Activated CD8-positive, alpha-beta memory T cell treated with anti-CD3 and anti-CD28 coated beads for 36 hours (primary cell): ENCODE measurements around the gene ST6GALNAC4. TPM values are rescaled to one million over a fixed set of nuclear protein-coding genes. Genes with fewer than 3 reads are reported as not detected.

Experiments
- CTCF ChIA-PET: fragments of 350-600 bp; sonication (Branson Sonifier 250); formaldehyde crosslinking; loops from one replicate; lab custom pipeline; 2021; ENCODE audit warnings: antibody characterized with exemption; lab: Charles Lee
- POLR2A ChIA-PET: fragments of 350-600 bp; sonication (Branson Sonifier 250); formaldehyde crosslinking; loops from one replicate; lab custom pipeline; 2021; ENCODE audit warnings: antibody characterized with exemption; lab: Charles Lee
- total RNA-seq, 2 experiments: library from RNA; stranded (reverse); gene quantifications; one replicate each; pipeline ENCODE4 v1.2.3, GENCODE V29; 2021

ST6GALNAC4 gene
- total RNA-seq, 2 experiments from 2014 or later = 44.1 to 44.2 TPM

GRCh38 chr9:127892831-127893230, 24.0 kb downstream of the ST6GALNAC4 start:
- ChIA-PET POLR2A (no interaction called here), CTCF (interaction anchor here (1.0 to 2.7 kb wide), 2 partner anchors 22 to 28 kb away, joined by 3 to 14 read pairs; no protein-coding TSS in a partner anchor)

- ChIA-PET POLR2A (no interaction called here), CTCF (interaction anchor here (0.9 to 1.5 kb wide), 3 partner anchors 20 to 37 kb away, joined by 3 to 4 read pairs (median 4); no protein-coding TSS in a partner anchor)
These were observed 26.8 kb downstream of the ST6GALNAC4 start for GRCh38 chr9:127890053-127890452.

- POLR2A ChIA-PET = no interaction called here
- CTCF ChIA-PET = interaction anchor here (1.1 kb wide), 1 partner anchor 14 kb away, joined by 6 read pairs; no protein-coding TSS in a partner anchor
These were observed 29.0 kb downstream of the ST6GALNAC4 start for GRCh38 chr9:127887792-127888191.

DNA sequence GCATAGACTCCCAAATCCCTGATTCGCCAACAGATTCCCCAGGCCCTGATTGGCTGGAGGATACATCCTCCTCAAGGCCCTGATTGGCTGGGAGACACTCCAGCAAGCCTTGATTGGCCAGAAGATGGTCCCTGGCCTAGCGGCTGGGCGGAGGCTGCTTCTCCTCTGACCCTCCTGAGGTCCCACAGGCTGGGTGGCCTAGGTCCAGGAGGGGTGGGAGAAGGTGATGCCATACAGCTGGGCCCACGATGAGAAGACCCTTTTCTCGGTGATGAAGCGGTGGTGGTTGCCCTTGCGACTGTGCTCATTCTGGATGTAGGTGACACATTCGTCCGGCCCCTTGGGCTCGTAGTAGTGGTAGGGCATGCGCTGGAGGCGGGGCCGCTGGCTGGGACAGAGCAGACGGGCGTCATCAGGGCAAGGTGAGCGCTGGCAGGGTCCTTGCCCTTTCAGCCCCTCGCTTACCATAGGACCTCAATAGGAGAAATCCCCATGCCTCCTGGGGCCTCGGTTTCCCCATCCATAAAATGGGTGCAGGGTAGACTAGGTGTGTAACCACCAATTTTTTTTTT, 30.4 kb downstream of the ST6GALNAC4 start:
- ChIA-PET POLR2A (no interaction called here), CTCF (interaction anchor here (3.0 kb wide), 1 partner anchor 17 kb away, joined by 11 read pairs; no protein-coding TSS in a partner anchor)

DNA sequence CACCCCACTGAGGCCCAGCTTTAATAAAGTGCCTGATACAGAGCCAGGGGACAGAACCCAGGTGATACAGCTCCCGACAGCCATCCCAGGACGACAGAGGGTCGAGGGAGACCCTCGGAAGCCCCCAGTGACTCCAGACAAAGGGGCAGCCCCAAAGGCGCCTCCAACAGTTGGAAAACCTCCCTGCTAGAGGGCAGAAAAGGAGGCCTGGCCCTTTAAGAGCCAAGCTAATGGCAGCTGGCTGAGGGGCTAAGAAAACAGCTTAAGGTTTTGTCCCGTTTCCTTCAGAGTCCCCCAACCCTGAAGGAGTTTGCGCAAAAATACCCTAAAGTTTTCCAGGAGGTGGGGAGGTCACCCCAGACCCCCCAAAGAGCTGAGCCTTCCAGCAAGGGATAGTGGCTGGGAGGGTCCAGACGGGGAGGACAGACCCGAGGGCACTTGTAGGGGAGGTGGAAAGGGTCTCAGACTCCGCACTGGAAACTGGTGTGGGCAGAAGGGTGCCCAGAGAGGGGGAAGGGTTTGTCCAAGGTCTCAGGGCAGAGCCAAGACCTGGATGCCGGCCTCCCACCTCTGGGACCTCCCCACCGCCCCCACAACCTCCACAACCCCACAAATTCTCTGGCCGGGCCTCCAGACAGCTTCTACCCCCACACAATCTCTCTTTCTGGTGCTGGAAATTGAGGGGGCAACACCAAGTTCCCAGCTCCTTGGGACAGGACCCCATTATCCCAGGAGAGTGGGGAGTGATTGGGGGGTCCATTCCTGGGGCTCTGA, 31.1 kb downstream of the ST6GALNAC4 start:
- ChIA-PET POLR2A (interaction anchor here (1.2 kb wide), 1 partner anchor 12 kb away, joined by 3 read pairs; no protein-coding TSS in a partner anchor), CTCF (interaction anchor here (0.6 to 3.0 kb wide), 3 partner anchors 16 to 334 kb away, joined by 3 to 11 read pairs (median 4); no protein-coding TSS in a partner anchor)

DNA sequence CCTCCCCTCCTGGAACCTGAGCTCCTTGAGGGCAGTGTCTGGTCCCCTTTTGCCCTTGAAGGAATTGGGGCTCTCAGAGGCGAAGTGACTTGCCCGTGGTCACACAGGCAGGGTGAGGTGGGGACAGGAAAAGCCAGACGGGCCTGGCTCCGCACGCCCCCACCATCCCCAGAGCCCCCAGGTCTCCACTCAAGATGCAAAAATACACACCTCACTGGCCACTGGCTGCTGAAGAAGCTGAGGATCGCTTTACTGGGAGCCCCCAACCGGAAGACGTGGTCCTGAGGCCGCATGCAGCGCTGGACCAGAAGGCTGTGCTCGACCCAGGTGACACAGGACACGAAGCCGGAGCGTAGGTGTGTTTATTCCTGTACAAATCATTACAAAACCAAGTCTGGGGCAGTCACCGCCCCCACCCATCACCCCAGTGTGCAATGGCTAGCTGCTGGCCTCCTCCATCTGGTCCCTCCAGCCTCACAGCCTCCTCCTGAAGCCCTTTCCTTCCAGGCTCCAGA, 31.8 kb downstream of the ST6GALNAC4 start:
- CTCF ChIA-PET = interaction anchor here (0.6 to 3.0 kb wide), 3 partner anchors 16 to 153 kb away, joined by 4 to 11 read pairs (median 4); no protein-coding TSS in a partner anchor
- POLR2A ChIA-PET = interaction anchor here (1.2 kb wide), 1 partner anchor 11 kb away, joined by 3 read pairs; no protein-coding TSS in a partner anchor

DNA sequence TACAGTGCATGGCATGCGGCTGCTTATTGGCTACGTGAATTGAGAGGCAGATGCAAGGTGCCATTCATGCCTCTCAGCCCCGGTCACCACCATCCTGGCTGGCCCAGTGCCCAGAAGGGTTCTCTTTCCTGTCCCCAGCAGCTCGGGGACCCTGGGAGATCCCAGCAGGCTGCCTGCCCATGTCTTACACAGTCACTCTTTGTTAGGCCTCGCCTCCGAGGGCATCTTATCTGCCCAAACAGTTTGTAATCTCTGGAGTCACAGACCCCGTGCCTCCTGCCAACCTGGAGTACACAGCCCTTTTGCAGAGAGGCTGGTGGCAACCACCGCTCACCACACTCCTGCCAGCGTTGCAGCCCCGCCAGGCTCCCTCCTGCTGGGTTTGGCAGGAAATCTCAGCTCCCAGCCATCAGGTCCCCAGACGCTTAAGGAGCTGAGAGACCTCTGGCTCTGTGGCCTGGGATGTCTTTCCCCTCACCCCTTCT, 32.4 kb downstream of the ST6GALNAC4 start:
- POLR2A ChIA-PET = interaction anchor here (1.2 kb wide), 1 partner anchor 11 kb away, joined by 3 read pairs; no protein-coding TSS in a partner anchor

GRCh38 chr9:127883959-127884358, 32.9 kb downstream of the ST6GALNAC4 start:
- ChIA-PET CTCF (interaction anchor here (0.6 to 3.0 kb wide), 2 partner anchors 14 to 470 kb away, joined by 3 to 11 read pairs; no protein-coding TSS in a partner anchor), POLR2A (no interaction called here)

More for the DNA sequence above, 32.4 kb downstream of the ST6GALNAC4 start:
- CTCF ChIA-PET = interaction anchor here (0.6 to 3.0 kb wide), 3 partner anchors 15 to 469 kb away, joined by 3 to 11 read pairs (median 4); no protein-coding TSS in a partner anchor

DNA sequence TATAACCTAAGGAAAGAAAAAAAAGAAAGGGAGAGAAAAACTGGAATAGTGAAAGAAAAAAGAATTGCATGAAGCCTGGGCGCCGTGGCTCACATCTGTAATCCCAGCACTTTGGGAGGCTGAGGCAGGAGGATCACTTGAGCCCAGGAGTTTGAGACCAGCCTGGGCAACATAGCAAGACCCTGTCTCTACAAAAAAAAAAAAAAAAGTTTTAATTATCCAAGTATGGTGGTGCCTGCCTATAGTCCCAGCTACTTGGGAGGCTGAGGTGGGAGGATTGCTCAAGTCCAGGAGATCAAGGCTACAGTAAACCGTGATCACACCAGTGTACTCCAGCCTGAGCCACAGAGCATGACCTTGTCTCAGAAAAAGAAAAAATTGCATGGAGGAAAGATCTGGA, 35.1 kb downstream of the ST6GALNAC4 start:
- ChIA-PET CTCF (interaction anchor here (1.1 to 2.9 kb wide), 3 partner anchors 11 to 234 kb away, joined by 3 to 17 read pairs (median 4); no protein-coding TSS in a partner anchor), POLR2A (interaction anchor here (0.6 kb wide), 1 partner anchor 54 kb away, joined by 7 read pairs; no protein-coding TSS in a partner anchor)

DNA sequence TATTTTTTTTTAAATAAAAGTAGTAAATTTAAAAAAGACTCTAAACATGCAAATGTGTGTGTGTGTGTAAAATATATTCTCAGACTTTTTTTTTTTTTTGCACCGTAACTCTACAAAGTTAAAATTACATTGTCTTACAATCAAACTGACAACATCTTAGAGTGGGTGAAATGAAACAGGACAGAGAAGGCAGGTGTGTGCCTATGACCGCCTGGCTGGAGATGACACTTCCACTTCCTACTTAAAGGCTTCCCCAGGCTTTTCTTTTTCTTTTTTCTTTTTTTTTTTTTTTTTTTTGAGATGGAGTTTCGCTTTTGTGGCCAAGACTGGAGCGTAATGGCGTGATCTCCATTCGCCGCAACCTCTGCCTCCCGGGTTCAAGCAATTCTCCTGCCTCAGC, 36.7 kb downstream of the ST6GALNAC4 start:
- POLR2A ChIA-PET = no interaction called here
- CTCF ChIA-PET = interaction anchor here (0.7 kb wide), 2 partner anchors 13 to 34 kb away, joined by 3 to 4 read pairs; no protein-coding TSS in a partner anchor

DNA sequence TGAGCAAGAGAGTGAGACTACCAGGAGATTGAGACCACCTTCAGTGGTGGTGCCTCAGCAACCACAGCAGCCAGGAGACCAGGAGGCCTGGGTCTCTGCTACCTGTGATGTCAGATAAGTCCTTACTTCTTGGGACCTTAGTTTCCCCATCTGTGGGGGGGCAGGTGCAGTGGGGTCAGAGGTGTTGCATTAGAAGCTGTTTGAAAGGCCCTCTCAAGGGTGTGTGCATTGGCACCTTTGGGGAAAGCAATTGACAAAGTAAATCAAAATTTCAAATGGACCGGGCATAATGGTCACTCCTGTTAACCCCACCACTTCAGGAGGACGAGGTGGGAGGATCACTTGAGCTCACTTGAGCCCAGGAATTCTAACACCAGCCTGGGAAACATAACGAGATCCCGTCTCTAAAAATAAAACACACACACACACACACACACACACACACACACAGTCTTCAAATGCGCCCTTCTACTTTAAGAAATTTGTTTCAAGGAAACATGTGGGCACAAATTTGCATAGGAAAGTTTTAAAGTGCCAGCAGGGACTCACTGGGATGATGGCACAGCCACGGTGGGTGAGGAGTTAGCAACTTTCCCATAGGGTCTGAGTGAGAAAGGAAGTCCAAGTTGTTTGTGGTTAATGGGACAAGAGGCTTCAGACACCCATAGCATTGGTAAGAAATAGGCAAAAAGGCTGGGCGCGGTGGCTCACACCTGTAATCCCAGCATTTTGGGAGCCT, 38.0 kb downstream of the ST6GALNAC4 start:
- POLR2A ChIA-PET = no interaction called here

DNA sequence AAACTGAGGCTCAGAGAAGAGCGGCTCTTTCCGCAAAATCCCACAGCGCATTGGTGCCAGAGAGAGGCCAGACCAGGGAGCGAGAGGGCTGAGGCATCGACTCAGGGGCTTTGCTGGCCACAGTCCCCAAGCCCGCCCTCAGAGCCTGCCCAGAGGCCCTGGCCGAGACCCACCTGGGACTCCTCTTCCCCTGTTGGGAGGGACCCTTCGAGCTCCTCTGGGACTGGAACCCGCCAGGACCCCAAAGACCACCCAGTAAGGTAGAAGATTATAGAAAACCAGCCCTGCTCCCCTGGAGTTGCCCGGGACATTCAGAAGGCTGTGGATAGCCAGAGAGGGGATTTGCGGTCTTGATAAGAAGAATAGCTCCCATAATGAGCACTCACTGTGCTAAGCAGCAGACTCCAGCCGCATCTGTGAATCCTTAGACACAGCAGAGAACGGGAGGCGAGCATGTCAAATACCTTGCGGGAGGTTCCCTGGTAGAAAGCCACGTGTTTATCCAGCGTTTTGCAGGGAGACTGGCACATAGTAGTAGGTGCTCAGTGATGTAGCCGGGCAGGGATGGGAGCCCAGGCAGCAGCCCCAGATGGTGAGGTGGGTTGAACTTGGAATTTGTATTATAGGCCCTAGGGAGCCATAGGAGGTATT, 38.7 kb downstream of the ST6GALNAC4 start:
- CTCF ChIA-PET = interaction anchor here (1.2 to 1.8 kb wide), 2 partner anchors 8 to 43 kb away, joined by 3 to 10 read pairs; no protein-coding TSS in a partner anchor
- POLR2A ChIA-PET = no interaction called here

More for the DNA sequence above, 38.0 kb downstream of the ST6GALNAC4 start:
- CTCF ChIA-PET = interaction anchor here (1.2 to 1.8 kb wide), 2 partner anchors 9 to 42 kb away, joined by 3 to 10 read pairs; no protein-coding TSS in a partner anchor

- ChIA-PET CTCF (interaction anchor here (1.1 to 1.8 kb wide), 2 partner anchors 8 to 44 kb away, joined by 3 to 10 read pairs; no protein-coding TSS in a partner anchor), POLR2A (no interaction called here)
These were observed 39.3 kb downstream of the ST6GALNAC4 start, which contains the start of gene AK1 for GRCh38 chr9:127877566-127877998. Gene AK1, minus strand, starts transcription at chr9:127877675. Its CDS starts 3,058 bp downstream, at chr9:127874617.

GRCh38 chr9:127876764-127877562, 39.9 kb downstream of the ST6GALNAC4 start:
- POLR2A ChIA-PET = no interaction called here

DNA sequence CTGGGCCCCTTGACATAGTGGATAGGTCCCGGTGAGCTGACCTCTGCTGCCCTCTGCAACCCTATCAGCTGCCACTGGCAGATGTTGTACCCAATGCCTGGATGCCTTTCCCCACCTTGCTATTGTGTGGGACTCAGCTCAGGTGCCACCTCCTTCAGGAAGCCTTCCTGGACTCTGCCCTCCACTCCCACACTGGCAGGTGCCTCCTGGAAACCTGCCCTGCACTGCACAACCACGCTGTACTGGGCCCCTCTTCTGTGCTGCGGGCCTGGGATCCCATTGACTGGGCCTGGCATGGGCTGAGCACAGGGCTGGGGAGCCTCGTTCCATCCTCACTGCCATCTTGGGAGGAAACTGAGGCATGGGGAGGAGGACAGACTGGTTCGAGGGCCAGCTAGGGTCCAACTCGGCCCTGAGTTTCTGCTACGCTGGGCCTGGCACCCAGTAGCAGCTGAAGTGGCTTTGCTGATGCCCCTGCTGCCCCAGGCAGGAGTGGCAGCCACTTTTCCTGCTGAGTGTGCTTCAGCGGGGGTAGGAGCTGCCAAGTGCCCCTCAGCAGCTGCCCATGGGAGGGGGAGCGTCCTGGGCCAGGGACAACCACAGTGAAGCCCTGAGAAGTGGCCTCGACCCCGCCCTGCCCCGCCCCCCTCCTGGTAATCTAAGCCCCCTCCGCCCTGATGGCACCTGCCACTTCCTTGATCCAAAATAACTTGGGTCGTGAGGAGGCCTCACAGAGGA, 40.6 kb downstream of the ST6GALNAC4 start:
- ChIA-PET POLR2A (no interaction called here), CTCF (interaction anchor here (1.1 to 1.3 kb wide), 2 partner anchors 21 to 45 kb away, joined by 3 read pairs; no protein-coding TSS in a partner anchor)

More at GRCh38 chr9:127876764-127877562, 39.9 kb downstream of the ST6GALNAC4 start:
- CTCF ChIA-PET = interaction anchor here (1.1 to 1.3 kb wide), 2 partner anchors 21 to 44 kb away, joined by 3 read pairs; no protein-coding TSS in a partner anchor
